Nephron progenitor cell (in vitro differentiated cells): Measurements from ENCODE around the gene ABCB8.

ENCODE experiments used
- DNase-seq: peaks from one replicate; pipeline ENCODE4 v3.0.0; 2021
- H3K27ac Mint-ChIP-seq: 2 replicates; pipeline ENCODE4 v1.8.0; 2021; ENCODE audit warnings: mild to moderate bottlenecking, moderate library complexity, mixed read lengths
- H3K27me3 Mint-ChIP-seq: 2 replicates; pipeline ENCODE4 v1.8.0; 2021; ENCODE audit warnings: mild to moderate bottlenecking, low read depth, mixed read lengths; ENCODE audit not compliant: poor library complexity
- H3K36me3 Mint-ChIP-seq: 2 replicates; pipeline ENCODE4 v1.8.0; 2021; ENCODE audit warnings: low read depth, mixed read lengths
- H3K4me1 Mint-ChIP-seq: 2 replicates; pipeline ENCODE4 v1.8.0; 2021; ENCODE audit warnings: mixed read lengths
- H3K4me3 Mint-ChIP-seq: 2 replicates; pipeline ENCODE4 v1.8.0; 2021; ENCODE audit warnings: mild to moderate bottlenecking, moderate library complexity, mixed read lengths
- H3K9me3 Mint-ChIP-seq: 2 replicates; pipeline ENCODE4 v1.8.0; 2021; ENCODE audit warnings: mild to moderate bottlenecking, moderate library complexity, mixed read lengths
- TF ChIP-seq, protein P1 (sequence below): fragments of 200-600 bp; sonication (generic); IDR thresholded peaks from 2 replicates; pipeline ENCODE4 v1.5.0; 2021; ENCODE audit warnings: antibody characterized with exemption

The ABCB8 gene

DNA sequence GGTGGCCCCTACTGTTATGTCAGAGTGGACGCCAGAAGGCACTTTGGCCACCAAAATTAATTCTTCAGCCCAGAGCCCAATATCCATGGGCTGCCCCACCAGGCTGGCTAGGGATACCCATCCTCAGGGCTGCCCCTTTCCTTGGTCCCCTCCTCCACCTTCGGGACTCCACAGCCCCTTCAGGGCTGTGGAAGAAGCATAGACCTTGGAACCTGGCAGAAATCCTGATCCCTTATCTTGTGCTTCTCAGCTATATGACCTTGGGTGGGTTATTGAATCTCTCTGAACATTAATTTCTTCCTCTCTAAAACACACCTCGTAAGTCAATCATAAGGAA, 55.5 kb downstream of the ABCB8 start:
- no peak overlapping the region for H3K27ac Mint-ChIP-seq
- no peak for DNase-seq
- no peaks in the 10 kb centered on the region for H3K36me3 Mint-ChIP-seq
- H3K9me3 Mint-ChIP-seq = no peaks in the 10 kb centered on the region
- H3K4me3 Mint-ChIP-seq = peak overlapping the region; percentile 73
- peaks cover 55% of the 10 kb centered on the region for H3K4me1 Mint-ChIP-seq
- TF ChIP-seq, protein P1, sequence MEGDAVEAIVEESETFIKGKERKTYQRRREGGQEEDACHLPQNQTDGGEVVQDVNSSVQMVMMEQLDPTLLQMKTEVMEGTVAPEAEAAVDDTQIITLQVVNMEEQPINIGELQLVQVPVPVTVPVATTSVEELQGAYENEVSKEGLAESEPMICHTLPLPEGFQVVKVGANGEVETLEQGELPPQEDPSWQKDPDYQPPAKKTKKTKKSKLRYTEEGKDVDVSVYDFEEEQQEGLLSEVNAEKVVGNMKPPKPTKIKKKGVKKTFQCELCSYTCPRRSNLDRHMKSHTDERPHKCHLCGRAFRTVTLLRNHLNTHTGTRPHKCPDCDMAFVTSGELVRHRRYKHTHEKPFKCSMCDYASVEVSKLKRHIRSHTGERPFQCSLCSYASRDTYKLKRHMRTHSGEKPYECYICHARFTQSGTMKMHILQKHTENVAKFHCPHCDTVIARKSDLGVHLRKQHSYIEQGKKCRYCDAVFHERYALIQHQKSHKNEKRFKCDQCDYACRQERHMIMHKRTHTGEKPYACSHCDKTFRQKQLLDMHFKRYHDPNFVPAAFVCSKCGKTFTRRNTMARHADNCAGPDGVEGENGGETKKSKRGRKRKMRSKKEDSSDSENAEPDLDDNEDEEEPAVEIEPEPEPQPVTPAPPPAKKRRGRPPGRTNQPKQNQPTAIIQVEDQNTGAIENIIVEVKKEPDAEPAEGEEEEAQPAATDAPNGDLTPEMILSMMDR = no peak
- peaks cover 4% of the 10 kb centered on the region for H3K27me3 Mint-ChIP-seq

DNA sequence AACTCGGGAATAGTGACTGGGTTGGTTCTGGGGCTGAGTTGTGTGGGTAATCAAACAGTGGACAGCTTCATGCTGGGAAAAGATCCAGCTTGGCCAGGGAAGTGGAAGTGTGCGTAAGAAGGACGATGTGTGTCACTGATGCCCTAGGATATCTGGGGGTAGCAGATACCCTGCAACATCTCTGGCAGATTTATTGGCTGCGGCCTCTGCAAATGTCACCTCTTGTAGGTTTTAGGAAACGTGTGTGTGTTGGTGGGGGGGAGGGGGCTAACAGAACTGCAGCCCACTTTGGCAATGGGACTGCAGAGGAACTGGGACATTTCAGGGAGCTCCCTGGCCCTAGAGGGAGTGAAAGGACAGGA, 57.1 kb downstream of the ABCB8 start:
- peaks cover 55% of the 10 kb centered on the region for H3K4me1 Mint-ChIP-seq

GRCh38 chr7:151085691-151086620, 57.7 kb downstream of the ABCB8 start, which contains the start of gene AGAP3:
Gene AGAP3 (plus strand): TSS chr7:151086475. CDS start chr7:151086742, 267 bp downstream.
- H3K36me3 Mint-ChIP-seq = no peaks in the 10 kb centered on the region
- no peaks in the 10 kb centered on the region for H3K9me3 Mint-ChIP-seq
- H3K4me1 Mint-ChIP-seq = peaks cover 59% of the 10 kb centered on the region
- peak; percentile 89 for DNase-seq
- H3K27me3 Mint-ChIP-seq = peaks cover 4% of the 10 kb centered on the region
- peak within 1 kb of the TSS; percentile 89 for H3K4me3 Mint-ChIP-seq
- TF ChIP-seq, protein P1 = no peak
- peak within 1 kb of the TSS; percentile 90 for H3K27ac Mint-ChIP-seq

More for the DNA sequence above, 57.1 kb downstream of the ABCB8 start:
- Mint-ChIP-seq H3K36me3 (no peaks in the 10 kb centered on the region), H3K27ac (peak overlapping the region; percentile 12), H3K9me3 (no peaks in the 10 kb centered on the region), H3K4me3 (peak overlapping the region; percentile 85), H3K27me3 (peaks cover 4% of the 10 kb centered on the region)
- TF ChIP-seq, protein P1 = no peak
- DNase-seq = no peak

DNA sequence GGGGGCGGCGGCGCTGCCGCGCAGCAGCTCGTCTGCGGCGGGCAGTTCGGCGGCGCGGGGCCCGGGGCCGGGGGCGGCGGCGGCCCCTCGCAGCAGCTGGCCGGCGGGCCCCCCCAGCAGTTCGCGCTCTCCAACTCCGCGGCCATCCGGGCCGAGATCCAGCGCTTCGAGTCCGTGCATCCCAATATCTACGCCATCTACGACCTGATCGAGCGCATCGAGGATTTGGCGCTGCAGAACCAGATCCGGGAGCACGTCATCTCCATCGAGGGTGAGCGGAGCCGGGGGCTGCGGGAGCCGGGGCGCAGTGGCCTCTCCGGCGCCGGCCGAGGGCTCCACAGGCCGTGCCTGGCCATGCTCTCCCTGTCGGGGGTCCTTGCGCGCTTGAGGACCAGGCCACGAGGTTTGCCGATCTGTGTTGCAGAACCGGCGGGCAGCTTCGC, 58.6 kb downstream of the ABCB8 start:
- peak overlapping the region; percentile 90 for H3K27ac Mint-ChIP-seq
- no peaks in the 10 kb centered on the region for H3K36me3 Mint-ChIP-seq
- TF ChIP-seq, protein P1 = no peak
- peak overlapping the region; percentile 89 for H3K4me3 Mint-ChIP-seq
- peak; percentile 57 for DNase-seq
- peaks cover 4% of the 10 kb centered on the region for H3K27me3 Mint-ChIP-seq
- H3K4me1 Mint-ChIP-seq = peaks cover 62% of the 10 kb centered on the region
- no peaks in the 10 kb centered on the region for H3K9me3 Mint-ChIP-seq

- peaks cover 57% of the 10 kb centered on the region for H3K4me1 Mint-ChIP-seq
- TF ChIP-seq, protein P1 = no peak
- H3K27ac Mint-ChIP-seq = peak overlapping the region; percentile 90
- DNase-seq = peak; percentile 65
- peak overlapping the region; percentile 89 for H3K4me3 Mint-ChIP-seq
- peaks cover 4% of the 10 kb centered on the region for H3K27me3 Mint-ChIP-seq
- no peaks in the 10 kb centered on the region for H3K36me3 Mint-ChIP-seq
- no peaks in the 10 kb centered on the region for H3K9me3 Mint-ChIP-seq
Observed at GRCh38 chr7:151087245-151088018, 59.2 kb downstream of the ABCB8 start.
